Duodenal mucosa (tissue), 2 donors: ENCODE results near the gene ANGPTL2.
"Not testable (repeated sequence)": the region's sequence is repeated elsewhere in the genome, so short reads cannot be mapped to it uniquely, and the experiment has no call there.

Experiments
- H3K27ac ChIP-seq: one replicate; pipeline ENCODE4 v1.7.0; 2013; ENCODE audit warnings: low read depth, low read length
- H3K27me3 ChIP-seq, 2 donors: one replicate each; pipeline ENCODE4 v1.7.0; 2013; ENCODE audit warnings: low read length in 2 of 2, control low read depth in 1 of 2; ENCODE audit not compliant: insufficient read depth in 2 of 2, control insufficient read depth in 1 of 2
- H3K36me3 ChIP-seq, 2 donors: one replicate each; pipeline ENCODE4 v1.7.0; 2013; ENCODE audit warnings: low read length in 2 of 2, control low read depth in 1 of 2; ENCODE audit not compliant: insufficient read depth in 2 of 2, control insufficient read depth in 1 of 2
- H3K4me1 ChIP-seq, 2 donors: one replicate each; pipeline ENCODE4 v1.7.0; 2013; ENCODE audit warnings: low read length in 2 of 2, control low read depth in 1 of 2; ENCODE audit not compliant: insufficient read depth in 2 of 2, control insufficient read depth in 1 of 2
- H3K4me3 ChIP-seq, 2 donors: one replicate each; pipeline ENCODE4 v1.7.0; 2013; ENCODE audit warnings: low read length in 2 of 2, low read depth in 1 of 2
- H3K9ac ChIP-seq, 2 donors: one replicate each; pipeline ENCODE4 v1.7.0; 2013; ENCODE audit warnings: low read length in 2 of 2, low read depth in 1 of 2
- H3K9me3 ChIP-seq, 2 donors: one replicate each; pipeline ENCODE4 v1.7.0; 2013; ENCODE audit warnings: low read length in 2 of 2, control low read depth in 1 of 2; ENCODE audit not compliant: control insufficient read depth in 1 of 2

Gene ANGPTL2

DNA sequence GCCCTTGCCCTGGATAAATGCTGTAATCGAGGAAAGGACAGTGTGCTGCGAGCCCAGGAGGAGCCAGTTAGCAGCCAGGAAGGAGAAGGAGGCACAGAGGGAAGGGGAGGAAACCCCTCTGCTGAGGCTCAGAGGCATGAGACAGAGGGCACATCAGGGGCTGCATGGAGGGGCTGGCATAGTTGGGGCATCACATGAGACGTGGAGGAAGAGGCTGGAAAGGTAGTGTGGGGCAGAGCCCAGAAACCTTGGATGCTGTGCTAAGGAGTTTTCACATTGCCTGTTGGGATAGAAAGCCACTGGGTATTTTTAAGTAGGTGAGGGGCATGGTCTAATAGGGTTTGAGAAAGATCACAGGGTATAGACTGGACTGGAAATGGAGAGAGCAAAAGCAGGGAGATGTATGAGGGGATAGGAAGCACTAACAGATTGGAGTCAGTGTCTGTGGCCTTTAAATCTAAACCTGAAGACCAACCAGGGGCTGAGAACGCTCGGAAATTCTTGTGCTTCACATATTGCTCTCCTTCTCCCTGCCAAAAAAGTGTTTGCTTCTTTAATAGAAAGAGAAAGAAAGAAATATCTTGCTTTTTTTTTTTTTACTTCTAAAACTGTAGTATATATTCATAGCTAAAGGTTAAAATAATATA is 33.0 kb upstream of the ANGPTL2 start:
- Histone ChIP-seq H3K27me3 (no peaks in the 10 kb centered on the region), H3K4me3 (no peak overlapping the region), H3K4me1 (peaks cover 13 to 16% of the 10 kb centered on the region in 2 donors), H3K27ac (no peak overlapping the region), H3K36me3 (no peaks in the 10 kb centered on the region), H3K9ac (no peak overlapping the region), H3K9me3 (no peaks in the 10 kb centered on the region)

DNA sequence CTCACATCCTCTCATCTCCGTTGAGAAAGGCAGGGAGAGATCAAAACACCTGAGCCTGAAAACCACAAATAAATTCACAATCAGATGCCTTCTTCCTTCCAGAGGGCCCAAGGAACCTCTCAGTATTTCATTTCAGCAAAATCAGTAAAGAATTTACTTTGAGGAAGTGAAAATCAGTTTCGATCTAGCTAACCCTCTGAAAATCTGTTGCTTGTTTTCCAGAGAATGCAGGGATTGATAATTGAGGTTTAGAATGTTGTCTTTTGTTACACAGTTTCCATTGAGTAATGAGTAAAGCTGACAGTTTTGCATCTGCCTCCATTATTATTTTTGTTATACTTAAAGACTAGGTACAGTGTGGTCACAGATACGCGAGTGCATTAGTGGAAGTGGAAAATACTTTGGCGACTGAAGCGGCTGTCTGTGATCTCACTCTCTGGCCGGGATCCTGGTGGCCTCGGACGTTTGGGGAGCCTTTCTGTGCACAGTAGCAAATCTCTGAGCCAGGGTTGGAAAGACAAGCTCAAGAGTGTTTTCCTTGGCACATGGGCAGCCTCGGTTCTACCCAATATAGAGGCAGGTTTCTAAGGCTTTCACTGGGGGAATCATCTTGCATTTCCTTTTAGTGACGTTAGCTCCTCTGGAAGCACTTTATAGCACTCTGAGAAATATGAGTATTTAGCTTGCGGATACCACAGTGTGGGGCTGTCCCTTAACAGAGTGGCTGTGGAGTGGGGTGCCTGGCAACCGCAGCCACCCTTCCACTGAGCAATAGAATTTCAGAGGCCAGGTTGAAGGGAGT is 32.2 kb upstream of the ANGPTL2 start:
- Histone ChIP-seq H3K4me1 (peaks cover 13 to 16% of the 10 kb centered on the region in 2 donors), H3K9me3 (no peaks in the 10 kb centered on the region), H3K36me3 (no peaks in the 10 kb centered on the region), H3K9ac (no peak overlapping the region), H3K27me3 (no peaks in the 10 kb centered on the region), H3K4me3 (no peak overlapping the region), H3K27ac (no peak overlapping the region)

DNA sequence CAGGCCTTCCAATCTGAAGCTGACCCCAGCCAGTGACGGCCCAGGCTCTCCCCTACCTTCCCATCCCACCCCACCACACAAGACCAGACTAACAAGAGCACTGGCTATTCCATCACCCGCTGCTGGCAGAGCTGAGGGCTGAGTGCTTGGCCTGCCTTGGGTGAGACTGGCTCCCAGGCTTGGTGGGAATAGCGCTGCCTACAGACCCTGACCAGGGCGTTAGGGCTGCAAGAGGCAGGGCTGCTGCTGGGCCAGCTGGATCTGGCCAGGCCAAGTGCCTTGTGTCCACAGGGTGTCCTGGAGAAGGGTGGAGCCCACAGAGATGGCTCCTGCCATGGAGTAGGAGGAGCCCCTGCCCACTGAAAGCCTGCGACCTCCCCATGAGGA is 31.6 kb upstream of the ANGPTL2 start:
- Histone ChIP-seq H3K27ac (no peak overlapping the region), H3K36me3 (peaks cover 0 to 2% of the 10 kb centered on the region in 2 donors), H3K4me3 (no peak overlapping the region)

DNA sequence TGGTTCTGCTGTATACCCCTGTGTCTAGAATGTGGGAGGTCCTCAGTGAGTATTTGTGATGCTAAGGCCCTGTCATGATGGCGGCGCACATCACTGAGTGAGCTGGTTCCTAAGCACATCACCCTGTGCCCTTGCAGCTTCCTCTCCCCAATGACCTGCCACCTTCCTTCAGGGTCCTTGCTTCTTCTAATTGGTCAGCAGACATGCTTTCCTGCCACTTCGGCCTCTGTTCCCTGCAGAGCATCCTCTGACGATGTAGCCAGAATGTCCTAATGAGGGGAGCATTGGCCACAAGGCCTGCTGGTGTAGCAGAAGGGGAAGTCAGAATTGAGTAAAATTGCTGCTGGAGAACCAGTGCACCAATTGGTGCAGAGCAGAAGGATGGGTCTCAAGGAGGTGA is 31.1 kb upstream of the ANGPTL2 start:
- no peaks in the 10 kb centered on the region for H3K9me3 ChIP-seq
- H3K27me3 ChIP-seq = no peaks in the 10 kb centered on the region
- H3K27ac ChIP-seq = no peak overlapping the region

More for the DNA sequence above, 31.6 kb upstream of the ANGPTL2 start:
- H3K27me3 ChIP-seq = no peaks in the 10 kb centered on the region
- peaks cover 10 to 15% of the 10 kb centered on the region in 2 donors for H3K4me1 ChIP-seq
- H3K9me3 ChIP-seq = no peaks in the 10 kb centered on the region
- H3K9ac ChIP-seq = no peak overlapping the region

DNA sequence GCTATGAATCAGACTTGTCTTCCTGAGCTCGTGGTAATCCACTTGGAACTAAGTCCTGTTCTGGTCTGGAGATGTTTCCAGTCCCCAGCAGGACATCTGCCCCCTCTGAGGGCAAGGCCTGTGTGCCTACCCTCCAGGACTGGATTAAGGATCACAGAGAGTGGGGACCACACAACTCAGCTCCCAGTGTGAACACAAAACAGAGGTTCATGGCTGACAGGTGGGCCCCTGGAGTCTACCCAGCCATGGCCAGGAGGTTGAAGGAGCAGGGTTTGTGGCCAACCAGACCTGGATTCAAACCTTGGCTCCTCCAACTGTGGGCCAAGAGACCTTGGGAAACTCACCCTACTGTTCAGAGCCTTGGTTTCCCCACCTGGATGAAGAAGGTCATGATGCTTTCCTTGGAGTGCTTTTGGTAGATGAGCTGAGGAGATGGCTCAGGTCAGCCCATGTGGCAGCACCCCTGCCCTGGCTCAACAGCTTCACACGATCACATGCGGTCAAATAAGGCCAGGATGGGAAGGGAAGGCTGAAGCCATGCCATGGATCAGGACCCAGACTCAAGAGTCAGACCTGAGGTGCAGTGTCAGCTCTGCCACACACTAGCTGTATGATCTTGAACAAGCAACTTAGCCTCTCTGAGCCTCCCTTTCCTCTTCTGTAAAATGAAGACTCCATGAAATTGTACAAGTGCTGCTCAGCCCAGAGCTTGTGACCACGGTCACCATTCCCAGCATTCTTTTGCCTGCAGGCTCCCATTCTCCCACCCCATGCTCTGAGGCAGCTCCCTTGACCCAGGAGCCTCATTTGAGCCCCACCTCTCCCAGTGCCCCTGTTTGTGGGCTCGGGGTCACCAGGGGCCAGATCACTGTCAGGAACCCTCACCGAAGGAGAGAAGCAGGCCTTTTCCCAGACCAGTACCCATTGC is 27.3 kb upstream of the ANGPTL2 start:
- Histone ChIP-seq H3K9ac (no peak overlapping the region), H3K4me3 (no peak overlapping the region), H3K36me3 (peaks cover 0 to 3% of the 10 kb centered on the region in 2 donors), H3K9me3 (no peaks in the 10 kb centered on the region), H3K27ac (no peak overlapping the region), H3K27me3 (no peaks in the 10 kb centered on the region), H3K4me1 (peaks cover 4 to 9% of the 10 kb centered on the region in 2 donors)

More for the DNA sequence above, 31.1 kb upstream of the ANGPTL2 start:
- Histone ChIP-seq H3K9ac (no peak overlapping the region), H3K4me1 (peaks cover 8 to 13% of the 10 kb centered on the region in 2 donors), H3K4me3 (no peak overlapping the region), H3K36me3 (peaks cover 0 to 3% of the 10 kb centered on the region in 2 donors)

DNA sequence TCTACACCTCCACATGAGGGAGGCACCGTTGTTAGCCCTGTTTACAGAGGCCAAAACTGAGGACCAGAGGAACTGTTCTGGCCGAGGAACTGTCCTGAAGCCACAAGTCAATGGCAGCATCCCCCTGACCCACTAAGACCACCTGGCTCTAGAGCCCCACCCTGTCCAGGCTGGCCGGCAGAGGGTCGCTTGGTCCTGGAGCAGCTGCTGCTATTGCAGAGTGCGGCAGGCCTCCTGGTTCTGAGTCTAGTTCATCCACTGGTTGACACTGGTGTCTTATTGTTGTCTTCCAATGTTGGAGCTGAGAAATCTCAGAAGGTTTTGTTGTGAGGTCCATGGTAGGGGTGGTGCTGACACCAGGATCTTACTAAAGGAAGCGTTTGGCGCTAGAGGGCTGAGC is 26.6 kb upstream of the ANGPTL2 start:
- Histone ChIP-seq H3K4me3 (no peak overlapping the region), H3K4me1 (peaks cover 0 to 6% of the 10 kb centered on the region in 2 donors), H3K9me3 (no peaks in the 10 kb centered on the region), H3K27ac (no peak overlapping the region), H3K9ac (no peak overlapping the region), H3K36me3 (peaks cover 0 to 5% of the 10 kb centered on the region in 2 donors), H3K27me3 (no peaks in the 10 kb centered on the region)

DNA sequence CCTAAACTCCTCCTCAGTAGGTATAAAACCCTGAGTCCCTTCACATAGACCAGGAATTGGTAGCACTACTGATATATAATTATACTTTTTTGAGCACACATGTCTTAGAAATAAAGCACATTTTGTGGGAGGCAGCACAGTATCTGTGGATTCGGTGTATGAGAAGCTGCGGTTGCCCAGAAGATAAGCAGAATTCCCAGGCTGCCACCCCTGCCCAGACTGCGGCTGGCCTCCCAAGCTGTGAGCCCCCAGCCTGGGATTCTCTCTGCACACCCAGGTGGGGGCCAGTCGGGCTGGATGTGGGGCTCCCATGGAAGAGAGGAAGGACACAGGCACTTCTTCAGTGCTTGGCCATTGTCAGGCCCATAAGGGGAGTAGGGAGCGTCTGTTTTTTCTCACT is 25.6 kb upstream of the ANGPTL2 start:
- Histone ChIP-seq H3K36me3 (peaks cover 0 to 9% of the 10 kb centered on the region in 2 donors), H3K9me3 (no peaks in the 10 kb centered on the region), H3K4me1 (no peaks in the 10 kb centered on the region), H3K27me3 (no peaks in the 10 kb centered on the region), H3K27ac (no peak overlapping the region), H3K4me3 (no peak overlapping the region), H3K9ac (no peak overlapping the region)

DNA sequence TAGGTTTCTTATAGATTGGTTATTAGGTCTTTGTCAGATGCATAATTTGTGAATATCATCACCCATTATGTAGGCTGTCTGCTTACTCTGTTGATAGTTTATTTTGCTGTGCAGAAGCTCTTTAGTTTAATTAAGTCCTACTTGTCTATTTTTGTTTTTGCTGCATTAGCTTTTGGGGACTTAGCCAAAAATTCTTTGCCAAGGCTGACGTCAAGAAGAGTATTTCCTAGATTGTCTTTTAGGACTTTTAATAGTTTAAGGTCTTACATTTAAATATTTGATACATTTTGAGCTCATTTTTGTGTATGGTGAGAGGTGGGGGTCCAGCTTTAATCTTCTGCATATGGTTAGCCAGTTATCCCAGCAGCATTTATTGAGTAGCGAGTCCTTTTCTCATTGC is 24.8 kb upstream of the ANGPTL2 start:
- no peak overlapping the region for H3K9ac ChIP-seq
- H3K27me3 ChIP-seq = no peaks in the 10 kb centered on the region
- peaks cover 0 to 9% of the 10 kb centered on the region in 2 donors for H3K36me3 ChIP-seq
- no peak overlapping the region for H3K4me3 ChIP-seq
- H3K4me1 ChIP-seq = no peaks in the 10 kb centered on the region
- H3K27ac ChIP-seq = no peak overlapping the region
- no peaks in the 10 kb centered on the region for H3K9me3 ChIP-seq

DNA sequence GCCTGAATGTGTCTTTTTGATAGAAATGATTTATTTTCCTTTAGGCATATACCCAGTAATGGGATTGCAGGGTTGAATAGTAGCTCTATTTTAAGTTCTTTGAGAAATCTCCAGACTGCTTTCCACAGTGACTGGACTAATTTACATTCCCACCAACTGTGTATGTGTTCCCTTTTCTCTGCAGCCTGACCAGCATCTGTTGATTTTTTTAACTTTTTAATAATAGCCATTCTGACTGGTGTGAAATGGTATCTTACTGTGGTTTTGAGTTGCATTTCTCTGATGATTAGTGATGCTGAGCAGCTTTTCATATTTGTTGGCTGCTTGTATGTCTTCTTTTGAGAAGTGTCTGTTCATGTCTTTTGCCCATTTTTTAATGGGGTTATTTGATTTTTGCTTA is 24.4 kb upstream of the ANGPTL2 start:
- not testable (repeated sequence) for H3K36me3 ChIP-seq, H3K9ac ChIP-seq, H3K9me3 ChIP-seq, H3K4me1 ChIP-seq, H3K27ac ChIP-seq, H3K27me3 ChIP-seq, H3K4me3 ChIP-seq
